ENCODE data around the gene CACNG4.

The CACNG4 gene

DNA sequence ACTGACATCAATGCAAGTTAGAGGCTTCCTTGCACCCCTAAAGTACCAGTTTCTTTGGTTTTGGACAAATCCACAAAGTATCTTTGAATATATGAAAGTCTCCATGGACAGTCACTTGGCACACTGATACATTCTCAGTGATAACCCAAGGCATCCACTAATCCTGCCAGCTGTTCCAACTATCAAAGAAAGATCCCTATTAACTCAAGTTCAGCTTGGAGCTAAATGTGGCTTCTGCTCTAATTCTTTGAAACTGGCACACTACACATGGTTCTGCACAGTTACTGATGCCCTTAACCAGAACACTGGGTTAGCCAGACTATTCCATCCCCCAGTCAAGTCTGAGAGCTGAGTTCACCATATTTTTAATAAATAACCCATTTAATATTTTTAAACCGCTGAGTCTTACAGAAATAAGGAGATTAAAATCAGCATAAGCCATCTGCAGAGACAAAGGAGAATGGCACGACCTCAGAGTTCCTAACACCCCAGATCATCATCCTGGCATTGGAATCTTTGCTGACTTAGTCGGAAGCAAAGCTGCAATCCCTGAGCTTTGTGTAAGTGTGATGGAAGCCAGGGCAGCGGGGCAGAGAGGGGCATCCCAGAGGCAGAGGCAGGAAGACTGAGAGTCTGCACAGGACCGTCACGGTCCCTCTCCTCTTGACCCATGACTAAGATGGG is 86.1 kb downstream of the CACNG4 start:
- no peak for TF ChIP-seq POLR2A (IDR thresholded peaks at IDR 0.05; ENCODE audit: low read depth, low read length)
- DNase-seq (ENCODE audit: insufficient read length, low spot score) (no peak), FAIRE-seq (no peak)

DNA sequence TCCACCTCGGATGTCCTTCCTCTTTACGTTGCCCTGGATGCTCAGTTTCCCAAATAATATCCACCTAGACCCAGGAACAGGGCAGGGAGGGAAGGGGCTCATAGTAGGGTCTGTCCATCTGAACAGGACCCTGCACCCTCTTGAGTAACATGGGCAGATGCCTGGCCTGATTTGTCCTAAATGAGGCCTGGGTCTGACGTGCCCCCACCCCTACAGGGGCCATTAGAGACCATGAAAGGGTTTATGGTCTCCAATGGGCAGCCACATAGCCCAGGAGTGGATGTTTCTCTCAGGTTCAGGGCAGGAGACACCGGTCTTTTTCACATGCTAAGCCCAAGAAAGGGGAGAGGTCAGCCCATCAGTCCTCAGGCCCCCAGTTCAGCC is 86.6 kb downstream of the CACNG4 start:
- FAIRE-seq (no peak), DNase-seq (ENCODE audit: insufficient read length, low spot score) (no peak)
- no peak for TF ChIP-seq POLR2A (IDR thresholded peaks at IDR 0.05; ENCODE audit: low read depth, low read length)

DNA sequence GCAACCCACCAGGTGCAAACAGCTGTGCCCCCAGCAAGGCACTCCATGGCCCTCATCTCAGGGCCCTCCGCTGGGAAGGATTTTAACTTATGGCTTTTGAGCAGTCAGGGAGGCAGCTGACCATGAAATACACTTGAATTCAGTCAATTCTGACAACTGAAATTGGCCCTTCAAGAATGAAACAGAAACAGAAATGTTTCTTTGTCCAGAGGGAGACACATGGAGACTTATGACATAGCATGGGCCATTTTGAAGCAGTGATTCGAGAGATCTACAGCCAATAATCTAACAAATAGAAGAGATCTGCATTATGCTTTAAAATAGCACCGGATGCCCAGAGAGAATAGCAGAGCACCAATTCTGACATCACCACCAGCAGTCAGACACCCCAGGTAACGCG is 87.3 kb downstream of the CACNG4 start:
- TF ChIP-seq POLR2A (IDR thresholded peaks at IDR 0.05; ENCODE audit: low read depth, low read length): no peak
- DNase-seq (ENCODE audit: insufficient read length, low spot score) (no peak), FAIRE-seq (no peak)

DNA sequence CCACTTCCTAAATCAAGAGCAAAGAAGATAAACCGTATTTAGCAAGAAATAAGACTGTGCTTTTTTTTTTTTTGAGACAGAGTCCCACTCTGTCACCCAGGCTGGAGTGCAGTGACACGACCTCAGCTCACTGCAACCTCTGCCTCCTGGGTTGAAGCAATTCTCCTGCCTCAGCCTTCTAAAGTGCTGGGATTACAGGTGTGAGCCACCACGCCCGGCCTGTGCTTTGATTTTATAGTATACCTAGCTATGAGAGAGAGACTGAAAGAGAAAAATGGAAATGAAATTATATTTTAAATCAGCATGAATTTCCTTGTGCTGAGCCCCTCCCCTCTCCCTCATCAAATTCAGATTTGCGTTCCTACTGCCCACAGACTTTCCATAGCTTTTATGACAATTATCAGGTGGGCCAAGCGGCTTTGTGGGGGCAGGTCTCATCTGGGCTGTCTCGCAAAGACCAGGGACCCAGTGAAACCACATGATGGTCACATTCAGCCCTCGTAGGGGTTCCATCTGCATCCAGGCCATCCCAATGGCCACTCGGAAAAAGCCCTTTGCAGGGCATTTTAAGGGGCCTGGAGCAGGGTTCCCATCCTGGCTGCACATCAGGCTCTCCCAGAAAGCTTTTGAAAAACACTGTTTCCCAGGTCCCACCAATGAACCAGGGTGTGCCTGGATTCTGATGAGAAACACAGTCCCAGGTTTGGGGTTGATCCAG is 88.4 kb downstream of the CACNG4 start:
- no peak for TF ChIP-seq POLR2A (IDR thresholded peaks at IDR 0.05; ENCODE audit: low read depth, low read length)
- FAIRE-seq (no peak), DNase-seq (ENCODE audit: insufficient read length, low spot score) (no peak)

DNA sequence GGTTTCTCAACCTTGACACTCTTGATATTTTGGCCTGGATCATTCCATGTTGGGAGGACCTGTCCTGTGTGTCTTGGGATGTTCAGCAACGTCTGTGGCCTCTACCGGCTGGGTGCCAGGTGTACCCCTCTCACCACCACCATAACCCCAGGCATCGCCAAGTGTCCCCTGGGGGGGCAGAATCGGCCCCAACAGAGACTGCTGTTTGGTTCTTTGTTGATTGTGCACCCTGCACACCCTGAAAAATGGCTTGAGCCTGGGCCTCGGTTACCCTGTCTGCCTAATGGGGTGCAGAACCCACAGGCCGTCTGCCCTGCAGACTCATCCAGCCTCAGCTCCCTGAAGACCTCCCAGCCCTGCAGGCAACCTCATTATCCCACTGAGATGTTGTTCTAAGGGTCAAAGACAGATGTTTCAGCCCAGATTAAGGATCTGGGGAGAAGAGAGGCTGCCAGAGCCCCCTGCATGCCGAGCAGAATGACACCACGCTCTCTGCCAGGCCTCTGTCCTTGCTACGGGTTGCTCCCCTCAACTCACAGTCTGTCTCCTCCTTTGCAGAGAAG is 89.0 kb downstream of the CACNG4 start:
- FAIRE-seq (no peak), DNase-seq (ENCODE audit: insufficient read length, low spot score) (no peak)
- TF ChIP-seq POLR2A (IDR thresholded peaks at IDR 0.05; ENCODE audit: low read depth, low read length): no peak

DNA sequence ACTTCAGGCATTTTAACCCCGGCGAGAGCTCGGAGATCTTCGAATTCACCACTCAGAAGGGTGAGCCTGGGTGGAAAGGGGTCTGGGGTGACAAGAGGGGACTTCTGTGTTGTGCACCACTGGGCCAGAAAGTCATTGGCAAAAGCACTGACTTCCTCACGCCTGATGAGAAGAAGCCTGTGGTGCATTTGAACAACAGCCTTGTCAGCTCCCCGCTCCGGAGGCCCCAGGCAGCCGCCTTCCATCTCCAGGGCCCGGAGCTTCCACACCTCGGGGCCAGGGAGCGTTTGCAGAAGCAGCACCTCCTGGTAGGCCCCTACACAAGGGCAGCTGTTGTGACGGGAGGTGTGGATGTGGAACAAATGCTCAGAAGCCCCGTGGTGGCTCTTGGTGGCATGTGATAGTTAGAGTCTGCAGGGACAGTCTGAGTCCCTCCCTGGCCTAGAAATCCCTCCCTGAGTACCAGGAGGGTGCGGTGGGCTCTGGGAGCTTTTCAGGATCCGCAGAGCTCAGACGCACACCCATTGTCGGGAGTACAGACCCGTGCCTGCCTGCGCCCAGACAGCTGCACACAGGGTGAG is 89.6 kb downstream of the CACNG4 start:
- TF ChIP-seq POLR2A (IDR thresholded peaks at IDR 0.05; ENCODE audit: low read depth, low read length): no peak
- DNase-seq (ENCODE audit: insufficient read length, low spot score) (no peak), FAIRE-seq (no peak)

DNA sequence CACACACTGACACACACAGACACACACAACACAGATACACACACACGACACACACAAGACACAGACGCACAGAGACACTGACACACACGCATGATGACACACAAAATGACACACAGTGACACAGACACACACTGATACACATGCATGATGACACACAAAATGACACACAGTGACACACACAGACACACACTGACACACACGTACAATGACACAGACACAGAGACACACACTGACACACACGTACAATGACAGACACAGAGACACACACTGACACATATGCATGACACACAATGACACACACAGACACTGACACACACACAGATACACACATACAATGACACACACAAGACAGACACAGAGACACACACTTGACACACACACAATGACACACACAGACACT is 90.1 kb downstream of the CACNG4 start:
- no peak for TF ChIP-seq POLR2A (IDR thresholded peaks at IDR 0.05; ENCODE audit: low read depth, low read length)
- no peak for FAIRE-seq
- no peak for DNase-seq (ENCODE audit: insufficient read length, low spot score)

DNA sequence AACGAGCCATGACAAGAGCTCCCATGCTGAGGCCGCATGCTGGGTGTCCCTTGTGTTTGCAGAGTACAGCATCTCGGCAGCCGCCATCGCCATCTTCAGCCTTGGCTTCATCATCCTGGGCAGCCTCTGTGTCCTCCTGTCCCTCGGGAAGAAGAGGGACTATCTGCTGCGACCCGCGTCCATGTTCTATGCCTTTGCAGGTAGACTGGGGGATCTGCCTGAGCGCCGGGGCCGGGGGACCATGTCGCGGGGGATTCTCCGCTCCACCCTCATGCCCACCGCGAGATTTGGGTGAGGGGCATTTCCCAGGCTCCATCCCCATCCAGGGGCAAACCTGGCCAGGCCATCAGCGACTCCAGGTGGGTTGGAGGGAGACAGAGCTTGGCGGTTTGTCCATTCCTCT is 90.5 kb downstream of the CACNG4 start:
- no peak for TF ChIP-seq POLR2A (IDR thresholded peaks at IDR 0.05; ENCODE audit: low read depth, low read length)
- no peak for DNase-seq (ENCODE audit: insufficient read length, low spot score)
- no peak for FAIRE-seq

DNA sequence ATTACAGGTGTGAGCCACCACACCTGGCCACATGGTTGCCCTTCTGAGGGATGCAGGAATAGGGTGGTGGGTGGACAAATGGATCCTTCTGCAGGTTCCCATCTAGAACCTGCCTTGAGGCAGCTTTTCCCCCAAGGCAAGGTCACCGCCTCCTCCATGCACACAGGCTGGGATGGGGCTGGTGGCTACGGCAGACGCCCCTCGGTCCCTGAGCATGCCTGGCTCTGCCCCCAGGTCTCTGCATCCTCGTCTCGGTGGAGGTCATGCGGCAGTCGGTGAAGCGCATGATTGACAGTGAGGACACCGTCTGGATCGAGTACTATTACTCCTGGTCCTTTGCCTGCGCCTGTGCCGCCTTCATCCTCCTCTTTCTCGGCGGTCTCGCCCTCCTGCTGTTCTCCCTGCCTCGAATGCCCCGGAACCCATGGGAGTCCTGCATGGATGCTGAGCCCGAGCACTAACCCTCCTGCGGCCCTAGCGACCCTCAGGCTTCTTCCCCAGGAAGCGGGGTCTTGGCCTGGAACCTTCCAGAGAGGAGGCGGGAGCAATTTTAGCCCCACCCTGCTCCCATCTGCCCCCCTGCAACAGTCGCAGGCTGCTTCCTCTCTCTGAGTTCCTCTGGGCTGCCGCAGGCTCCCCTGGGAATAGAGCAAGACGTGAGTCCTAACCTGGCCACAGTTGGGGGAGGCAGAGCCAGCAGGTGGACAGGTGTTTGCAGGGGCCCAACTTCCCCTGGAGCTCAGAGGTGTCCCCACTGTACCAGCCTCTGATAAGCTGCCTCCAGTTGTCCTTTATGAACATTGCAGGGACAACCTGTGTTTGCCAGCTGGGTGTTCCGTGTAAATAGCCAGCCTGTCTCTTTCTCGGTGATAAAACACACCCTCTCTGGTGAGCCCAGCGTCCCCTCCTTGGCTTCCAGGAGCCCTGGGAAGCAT is 91.6 kb downstream of the CACNG4 start:
- TF ChIP-seq POLR2A (IDR thresholded peaks at IDR 0.05; ENCODE audit: low read depth, low read length): no peak
- FAIRE-seq: no peak
- DNase-seq (ENCODE audit: insufficient read length, low spot score): no peak

DNA sequence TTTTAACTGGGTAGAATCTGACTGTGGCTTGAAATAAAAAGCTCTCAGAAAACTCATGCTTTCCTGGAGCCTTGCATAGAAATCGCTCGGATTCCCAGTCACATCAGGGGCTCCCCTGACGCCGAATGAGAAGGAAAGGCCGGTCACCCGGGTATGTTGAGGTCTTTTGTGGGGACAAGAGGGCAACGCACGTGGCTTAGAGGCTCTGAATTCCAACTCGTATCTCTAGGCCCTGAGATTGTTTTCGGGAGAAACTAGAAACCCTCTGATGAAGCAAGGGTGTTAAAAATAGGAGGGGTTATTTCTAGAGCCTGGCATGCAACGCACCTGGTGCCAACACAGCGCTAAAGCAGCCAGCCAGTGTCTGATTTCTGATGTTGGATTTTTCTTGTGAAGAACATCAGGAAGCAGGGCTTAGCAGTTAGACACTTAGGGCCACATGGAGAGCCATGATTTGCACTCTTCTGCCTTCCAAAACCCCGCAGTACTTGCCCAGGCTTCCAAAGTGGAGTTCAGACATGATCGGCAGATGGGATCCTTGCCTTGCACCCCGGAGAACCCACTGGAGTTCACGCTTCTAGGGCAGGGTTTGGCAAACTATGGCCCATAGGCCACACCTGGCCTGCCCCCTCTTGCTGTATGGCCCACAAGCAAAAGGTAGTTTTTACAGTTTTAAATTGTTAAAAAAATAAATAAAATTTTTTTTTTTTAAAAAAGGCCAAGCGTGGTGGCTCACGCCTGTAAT is 92.4 kb downstream of the CACNG4 start:
- TF ChIP-seq POLR2A (IDR thresholded peaks at IDR 0.05; ENCODE audit: low read depth, low read length): no peak
- no peak for DNase-seq (ENCODE audit: insufficient read length, low spot score)
- FAIRE-seq: no peak

DNA sequence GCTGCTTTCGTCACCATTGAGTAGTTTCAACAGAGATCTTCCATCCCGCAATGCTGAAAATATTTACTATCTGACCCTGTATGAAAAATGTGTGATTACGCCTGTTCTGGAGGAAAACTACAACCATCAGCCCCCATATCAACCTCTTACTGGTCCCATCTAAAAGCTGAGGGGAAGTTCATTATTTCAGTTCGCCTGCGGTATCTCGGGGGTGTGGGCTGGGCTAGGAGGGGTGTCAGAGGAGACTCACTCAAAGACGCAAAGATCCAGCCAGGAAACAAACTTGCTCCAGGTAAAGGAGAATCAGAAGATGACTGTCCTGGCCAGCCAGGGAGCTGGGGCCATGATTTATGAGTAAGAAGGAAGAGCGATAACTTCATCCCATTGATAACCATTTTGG is 93.5 kb downstream of the CACNG4 start:
- FAIRE-seq: no peak
- no peak for TF ChIP-seq POLR2A (IDR thresholded peaks at IDR 0.05; ENCODE audit: low read depth, low read length)

DNA sequence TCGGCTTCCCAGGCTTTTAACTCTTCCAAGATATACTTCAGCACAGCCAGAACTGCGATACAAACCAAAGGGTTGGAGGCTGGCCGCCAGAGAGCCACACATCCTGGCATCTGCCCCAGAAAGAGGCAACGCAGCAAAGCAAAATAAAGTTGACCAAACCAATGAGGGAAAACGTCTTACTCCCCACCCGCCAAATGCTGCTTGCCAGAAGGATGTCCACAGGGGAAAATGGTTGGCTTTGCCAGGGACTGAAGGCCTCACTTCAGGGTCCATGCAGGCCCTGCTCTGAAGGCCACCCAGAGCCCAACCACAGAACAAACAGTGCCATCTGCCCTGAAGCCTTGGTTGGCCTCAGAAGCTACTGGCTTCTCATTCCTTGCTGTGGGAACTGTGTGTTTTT is 94.9 kb downstream of the CACNG4 start:
- FAIRE-seq: no peak
- DNase-seq (ENCODE audit: insufficient read length, low spot score): no peak
- TF ChIP-seq POLR2A (IDR thresholded peaks at IDR 0.05; ENCODE audit: low read depth, low read length): no peak

More for the DNA sequence above, 93.5 kb downstream of the CACNG4 start:
- DNase-seq (ENCODE audit: insufficient read length, low spot score): no peak

DNA sequence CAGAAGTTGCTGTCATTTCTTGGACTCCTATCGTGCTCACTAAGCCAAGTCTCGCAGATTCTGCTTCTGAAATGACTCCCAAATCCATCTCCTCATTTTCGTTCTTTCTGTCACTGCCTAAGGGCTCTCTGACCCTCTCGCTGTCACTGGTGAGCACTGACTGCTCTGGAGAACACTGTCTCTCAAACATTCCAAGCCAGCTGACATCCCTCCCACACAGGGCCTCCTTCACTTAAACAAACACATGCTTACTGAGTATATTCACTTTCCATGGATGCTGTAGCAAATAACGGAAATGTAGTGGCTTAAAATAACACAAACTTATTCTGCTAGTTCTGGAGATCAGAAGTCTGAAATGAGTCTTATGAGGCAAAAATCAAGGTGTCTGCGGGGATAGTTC is 98.6 kb downstream of the CACNG4 start:
- DNase-seq (ENCODE audit: insufficient read length, low spot score) (no peak), FAIRE-seq (no peak)
- TF ChIP-seq POLR2A (IDR thresholded peaks at IDR 0.05; ENCODE audit: low read depth, low read length): no peak

All from H54 (cell line).